Fibroblast of villous mesenchyme (primary cell): ENCODE measurements around the gene TOP2A. TPM values are rescaled to one million over a fixed set of nuclear protein-coding genes. Genes with fewer than 3 reads are reported as not detected.

Experiments
- DNase-seq: peaks from one replicate; pipeline ENCODE4 v3.0.0-alpha.2; 2010; ENCODE audit warnings: low read depth
- H3K4me3 ChIP-seq: 2 replicates; pipeline ENCODE4 v1.5.1; 2011; ENCODE audit warnings: low read depth, mild to moderate bottlenecking, low read length
- total RNA-seq: library from RNA; depleted of rRNA; stranded (reverse); fragments of >200 nt; gene quantifications from 2 replicates; pipeline ENCODE4 v1.2.3, GENCODE V29; 2012
- TF ChIP-seq, protein P1 (sequence below): IDR thresholded peaks from 2 replicates; pipeline ENCODE4 v1.5.1; 2012; ENCODE audit warnings: low read depth, mild to moderate bottlenecking, low read length; ENCODE audit not compliant: insufficient read depth

The TOP2A gene
- total RNA-seq, 1 donor, result 105 TPM

DNA sequence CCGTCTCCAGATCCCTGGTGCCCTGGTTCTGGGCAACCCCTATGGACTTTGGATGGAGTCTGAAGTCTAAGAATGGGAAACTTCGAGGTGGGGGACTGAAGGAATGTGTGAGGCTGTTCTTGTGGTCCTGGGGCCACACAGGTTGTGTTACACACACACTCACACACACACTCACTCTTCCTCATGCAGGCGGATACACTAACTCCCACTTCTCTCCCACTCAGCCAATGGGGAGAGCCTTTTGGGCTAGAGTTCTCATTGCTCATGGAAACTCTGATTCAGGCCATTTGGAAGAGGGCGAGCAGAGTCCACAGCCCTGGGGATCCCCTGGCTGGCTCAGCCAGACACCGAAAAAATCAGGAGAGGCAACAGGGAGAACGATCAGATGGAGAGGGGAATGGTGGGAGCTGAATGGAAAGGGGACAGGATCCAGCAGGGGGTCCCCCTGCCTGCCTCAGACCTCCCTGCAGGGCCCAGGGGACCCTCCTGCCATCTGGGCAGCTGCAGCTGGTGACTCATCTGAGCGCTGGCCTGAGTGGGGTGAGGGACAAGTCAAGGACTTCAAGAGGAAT is 34.6 kb upstream of the TOP2A start:
- TF ChIP-seq, protein P1, sequence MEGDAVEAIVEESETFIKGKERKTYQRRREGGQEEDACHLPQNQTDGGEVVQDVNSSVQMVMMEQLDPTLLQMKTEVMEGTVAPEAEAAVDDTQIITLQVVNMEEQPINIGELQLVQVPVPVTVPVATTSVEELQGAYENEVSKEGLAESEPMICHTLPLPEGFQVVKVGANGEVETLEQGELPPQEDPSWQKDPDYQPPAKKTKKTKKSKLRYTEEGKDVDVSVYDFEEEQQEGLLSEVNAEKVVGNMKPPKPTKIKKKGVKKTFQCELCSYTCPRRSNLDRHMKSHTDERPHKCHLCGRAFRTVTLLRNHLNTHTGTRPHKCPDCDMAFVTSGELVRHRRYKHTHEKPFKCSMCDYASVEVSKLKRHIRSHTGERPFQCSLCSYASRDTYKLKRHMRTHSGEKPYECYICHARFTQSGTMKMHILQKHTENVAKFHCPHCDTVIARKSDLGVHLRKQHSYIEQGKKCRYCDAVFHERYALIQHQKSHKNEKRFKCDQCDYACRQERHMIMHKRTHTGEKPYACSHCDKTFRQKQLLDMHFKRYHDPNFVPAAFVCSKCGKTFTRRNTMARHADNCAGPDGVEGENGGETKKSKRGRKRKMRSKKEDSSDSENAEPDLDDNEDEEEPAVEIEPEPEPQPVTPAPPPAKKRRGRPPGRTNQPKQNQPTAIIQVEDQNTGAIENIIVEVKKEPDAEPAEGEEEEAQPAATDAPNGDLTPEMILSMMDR, result no peak
- peak; percentile 76 for DNase-seq
- H3K4me3 ChIP-seq, result no peak overlapping the region

DNA sequence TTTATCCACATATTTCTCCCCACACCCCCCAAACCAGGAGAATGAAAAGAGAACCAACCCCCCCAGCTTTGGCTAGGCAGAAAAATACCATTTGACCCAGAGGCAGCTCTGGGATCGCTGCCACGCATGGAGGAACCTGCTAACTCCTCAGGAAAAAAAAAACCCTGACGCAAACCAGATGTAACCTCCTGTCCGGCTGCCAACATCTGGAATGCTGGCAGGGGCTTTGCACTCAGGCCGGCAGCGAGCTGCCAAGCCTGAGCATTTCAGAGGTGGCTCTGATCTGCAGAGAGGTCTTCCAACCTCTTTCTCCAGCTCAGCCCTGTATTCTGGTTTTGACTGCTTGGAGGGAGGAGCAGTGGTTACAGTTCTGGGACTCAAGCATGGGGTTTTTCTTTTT is 33.7 kb upstream of the TOP2A start:
- no peak overlapping the region for H3K4me3 ChIP-seq
- TF ChIP-seq, protein P1, result no peak
- DNase-seq, result peak; percentile 94

- TF ChIP-seq, protein P1, result peak; percentile 56
- no peak overlapping the region for H3K4me3 ChIP-seq
- DNase-seq, result peak; percentile 49
Observed at GRCh38 chr17:40450175-40450574, 32.5 kb upstream of the TOP2A start.

GRCh38 chr17:40448639-40449261 is 31.1 kb upstream of the TOP2A start:
- peak overlapping the region; percentile 53 for H3K4me3 ChIP-seq
- TF ChIP-seq, protein P1, result no peak
- peak; percentile 57 for DNase-seq

DNA sequence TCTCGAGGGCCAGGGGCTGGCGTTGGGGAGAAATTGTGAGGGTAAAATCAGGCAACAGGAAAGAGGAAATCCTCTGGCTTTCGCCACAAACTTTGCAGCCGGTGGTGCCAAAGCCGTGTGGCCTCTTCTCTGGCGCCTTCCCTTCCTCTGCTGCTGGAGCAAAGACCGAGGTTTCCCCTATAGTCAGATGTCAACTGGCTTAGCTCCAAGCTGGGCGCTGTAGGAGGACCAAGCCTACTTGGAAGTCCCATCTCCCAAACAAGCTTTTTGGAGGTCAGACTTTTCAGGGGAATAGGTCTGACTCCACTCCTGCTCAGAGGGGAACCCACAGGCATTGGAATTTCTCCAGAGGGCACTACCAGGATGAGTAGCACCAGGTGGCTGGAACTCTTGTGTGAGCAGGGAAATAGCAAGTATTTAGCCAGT is 30.5 kb upstream of the TOP2A start:
- TF ChIP-seq, protein P1, result no peak
- H3K4me3 ChIP-seq, result peak overlapping the region; percentile 53
- DNase-seq, result no peak

GRCh38 chr17:40447806-40448205 is 30.1 kb upstream of the TOP2A start:
- TF ChIP-seq, protein P1, result no peak
- peak overlapping the region; percentile 53 for H3K4me3 ChIP-seq
- no peak for DNase-seq
